A549 (cell line): ENCODE data around the gene DTX1.

Experiments used
- CBX8 ChIP-seq: fragments of 200-600 bp; sonication (generic); IDR thresholded peaks from 2 replicates; pipeline ENCODE4 v1.6.1; 2016
- CEBPB ChIP-seq, 2 experiments: fragments of >200 bp in 1 of 2; sonication (Bioruptor Twin) in 1 of 2; formaldehyde crosslinking in 1 of 2; IDR thresholded peaks; 2 replicates each; pipeline ENCODE4 v1.6.1; 2012 to 2016
- CHD2 ChIP-seq: fragments of 150-350 bp; IDR thresholded peaks from 2 replicates; pipeline ENCODE4 v1.6.1; 2014; ENCODE audit warnings: low read length; ENCODE audit not compliant: partially characterized antibody
- CHD4 ChIP-seq: fragments of 200-600 bp; sonication (generic); IDR thresholded peaks from 2 replicates; pipeline ENCODE4 v1.6.1; 2016; ENCODE audit warnings: antibody characterized with exemption, mild to moderate bottlenecking, borderline replicate concordance
- CTCF ChIP-seq: fragments of >200 bp; sonication (Bioruptor Twin); formaldehyde crosslinking; IDR thresholded peaks from 3 replicates; pipeline ENCODE4 v1.5.1; 2016
- EP300 ChIP-seq, 2 experiments: fragments of >200 bp; sonication (Bioruptor Twin); formaldehyde crosslinking; IDR thresholded peaks; 2 replicates in 1 of 2; 3 replicates in 1 of 2; pipeline ENCODE4 v1.6.1; 2016 to 2017
- ESRRA ChIP-seq: fragments of 150-350 bp; IDR thresholded peaks from 2 replicates; pipeline ENCODE4 v1.6.1; 2014; ENCODE audit warnings: mild to moderate bottlenecking, low read length, borderline replicate concordance
- MAZ ChIP-seq: fragments of 150-350 bp; IDR thresholded peaks from 2 replicates; pipeline ENCODE4 v1.6.1; 2014; ENCODE audit warnings: antibody characterized with exemption, low read depth, low read length, borderline replicate concordance
- POLR2A ChIP-seq: IDR thresholded peaks from 2 replicates; pipeline ENCODE4 v1.6.1; 2012; ENCODE audit warnings: mild to moderate bottlenecking, low read length
- RAD21 ChIP-seq, 2 experiments: fragments of >200 bp in 1 of 2; sonication (Bioruptor Twin) in 1 of 2; formaldehyde crosslinking in 1 of 2; IDR thresholded peaks in 1 of 2; conservative IDR thresholded peaks in 1 of 2; 2 replicates in 1 of 2; 3 replicates in 1 of 2; pipeline ENCODE4 v1.6.1; 2012 to 2018; ENCODE audit warnings: inconsistent platforms in 1 of 2
- ZFP36 ChIP-seq: fragments of 450-650 bp; IDR thresholded peaks from 2 replicates; pipeline ENCODE4 v1.6.1; 2014; ENCODE audit warnings: borderline replicate concordance; ENCODE audit not compliant: partially characterized antibody
- ZNF302 ChIP-seq: fragments of 250-450 bp; sonication (Bioruptor Pico); IDR thresholded peaks from 2 replicates; pipeline ENCODE4 v1.9.0; 2021; ENCODE audit warnings: inconsistent platforms, mild to moderate bottlenecking, moderate library complexity
- TF ChIP-seq, protein P1 (sequence below): fragments of 450-650 bp; IDR thresholded peaks from 2 replicates; pipeline ENCODE4 v1.6.1; 2014; ENCODE audit warnings: antibody characterized with exemption

DNA sequence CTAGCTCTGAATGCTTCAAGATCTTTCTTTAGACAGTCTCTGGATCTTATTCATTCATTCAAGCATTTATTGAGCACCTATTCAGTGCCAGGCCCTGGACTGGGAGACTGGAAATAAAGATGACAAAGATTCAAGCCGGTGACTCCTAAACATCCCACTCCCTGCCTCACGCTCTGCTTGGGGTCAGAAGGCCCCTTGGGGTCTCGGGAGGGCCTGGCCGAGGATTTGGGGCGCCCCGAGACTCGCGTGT, 224 bp upstream of the DTX1 start:
- no peak for TF ChIP-seq CTCF
- no peak for TF ChIP-seq POLR2A
- TF ChIP-seq MAZ: no peak
- TF ChIP-seq CHD4: no peak
- TF ChIP-seq, protein P1, sequence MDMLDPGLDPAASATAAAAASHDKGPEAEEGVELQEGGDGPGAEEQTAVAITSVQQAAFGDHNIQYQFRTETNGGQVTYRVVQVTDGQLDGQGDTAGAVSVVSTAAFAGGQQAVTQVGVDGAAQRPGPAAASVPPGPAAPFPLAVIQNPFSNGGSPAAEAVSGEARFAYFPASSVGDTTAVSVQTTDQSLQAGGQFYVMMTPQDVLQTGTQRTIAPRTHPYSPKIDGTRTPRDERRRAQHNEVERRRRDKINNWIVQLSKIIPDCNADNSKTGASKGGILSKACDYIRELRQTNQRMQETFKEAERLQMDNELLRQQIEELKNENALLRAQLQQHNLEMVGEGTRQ: no peak
- TF ChIP-seq CHD2: no peak
- TF ChIP-seq CEBPB (IDR thresholded peaks at IDR 0.05): no peak
- no peak for TF ChIP-seq ZFP36
- no peak for TF ChIP-seq RAD21 (conservative IDR thresholded peaks at IDR 0.05 in 1 of 2, IDR thresholded peaks at IDR 0.05 in 1 of 2)
- TF ChIP-seq ESRRA: no peak
- no peak for TF ChIP-seq EP300 (IDR thresholded peaks at IDR 0.05)
- TF ChIP-seq CBX8: no peak
- no peak for TF ChIP-seq ZNF302 (CRISPR knock-in tag)
